ENCODE measurements around the gene ETV3.

ETV3 gene

GRCh38 chr1:157153746-157154145 lies 15.6 kb upstream of the ETV3 start:
- DNase-seq (ENCODE audit: low read depth) = no peak
- TF ChIP-seq, protein P1, sequence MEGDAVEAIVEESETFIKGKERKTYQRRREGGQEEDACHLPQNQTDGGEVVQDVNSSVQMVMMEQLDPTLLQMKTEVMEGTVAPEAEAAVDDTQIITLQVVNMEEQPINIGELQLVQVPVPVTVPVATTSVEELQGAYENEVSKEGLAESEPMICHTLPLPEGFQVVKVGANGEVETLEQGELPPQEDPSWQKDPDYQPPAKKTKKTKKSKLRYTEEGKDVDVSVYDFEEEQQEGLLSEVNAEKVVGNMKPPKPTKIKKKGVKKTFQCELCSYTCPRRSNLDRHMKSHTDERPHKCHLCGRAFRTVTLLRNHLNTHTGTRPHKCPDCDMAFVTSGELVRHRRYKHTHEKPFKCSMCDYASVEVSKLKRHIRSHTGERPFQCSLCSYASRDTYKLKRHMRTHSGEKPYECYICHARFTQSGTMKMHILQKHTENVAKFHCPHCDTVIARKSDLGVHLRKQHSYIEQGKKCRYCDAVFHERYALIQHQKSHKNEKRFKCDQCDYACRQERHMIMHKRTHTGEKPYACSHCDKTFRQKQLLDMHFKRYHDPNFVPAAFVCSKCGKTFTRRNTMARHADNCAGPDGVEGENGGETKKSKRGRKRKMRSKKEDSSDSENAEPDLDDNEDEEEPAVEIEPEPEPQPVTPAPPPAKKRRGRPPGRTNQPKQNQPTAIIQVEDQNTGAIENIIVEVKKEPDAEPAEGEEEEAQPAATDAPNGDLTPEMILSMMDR (IDR thresholded peaks at IDR 0.05; ENCODE audit: low read depth, low read length, missing control alignments) = no peak

GRCh38 chr1:157152510-157152909 lies 14.3 kb upstream of the ETV3 start:
- H3K4me3 ChIP-seq (ENCODE audit: low read depth, low read length) = no peak overlapping the region
- TF ChIP-seq, protein P1 (IDR thresholded peaks at IDR 0.05; ENCODE audit: low read depth, low read length, missing control alignments) = no peak
- DNase-seq (ENCODE audit: low read depth) = no peak

More at GRCh38 chr1:157153746-157154145, 15.6 kb upstream of the ETV3 start:
- H3K4me3 ChIP-seq (ENCODE audit: low read depth, low read length) = no peak overlapping the region

DNA sequence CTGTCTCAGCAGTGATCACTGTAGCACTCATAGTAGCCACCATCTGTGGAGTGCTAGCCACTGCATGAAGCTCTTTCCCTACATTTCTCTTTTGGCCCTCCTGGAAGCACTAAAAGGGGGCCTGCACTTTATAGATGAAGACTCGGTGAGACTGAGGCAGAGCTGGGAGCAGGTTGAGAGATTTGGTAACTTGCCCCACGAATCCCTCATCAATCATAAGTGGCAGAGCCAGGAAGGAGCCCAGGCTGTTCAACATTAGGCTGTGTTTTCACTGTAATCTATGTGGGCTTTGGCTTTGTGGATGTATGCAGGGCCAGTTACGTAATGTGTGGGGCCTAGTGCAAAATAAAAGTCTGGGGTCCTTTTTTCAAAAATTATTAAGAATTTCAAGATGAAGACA lies 13.3 kb upstream of the ETV3 start:
- no peak overlapping the region for H3K4me3 ChIP-seq (ENCODE audit: low read depth, low read length)
- DNase-seq (ENCODE audit: low read depth) = no peak
- TF ChIP-seq, protein P1 (IDR thresholded peaks at IDR 0.05; ENCODE audit: low read depth, low read length, missing control alignments) = no peak

GRCh38 chr1:157151073-157151472 lies 12.9 kb upstream of the ETV3 start:
- TF ChIP-seq, protein P1 (IDR thresholded peaks at IDR 0.05; ENCODE audit: low read depth, low read length, missing control alignments) = no peak
- no peak for DNase-seq (ENCODE audit: low read depth)
- no peak overlapping the region for H3K4me3 ChIP-seq (ENCODE audit: low read depth, low read length)

DNA sequence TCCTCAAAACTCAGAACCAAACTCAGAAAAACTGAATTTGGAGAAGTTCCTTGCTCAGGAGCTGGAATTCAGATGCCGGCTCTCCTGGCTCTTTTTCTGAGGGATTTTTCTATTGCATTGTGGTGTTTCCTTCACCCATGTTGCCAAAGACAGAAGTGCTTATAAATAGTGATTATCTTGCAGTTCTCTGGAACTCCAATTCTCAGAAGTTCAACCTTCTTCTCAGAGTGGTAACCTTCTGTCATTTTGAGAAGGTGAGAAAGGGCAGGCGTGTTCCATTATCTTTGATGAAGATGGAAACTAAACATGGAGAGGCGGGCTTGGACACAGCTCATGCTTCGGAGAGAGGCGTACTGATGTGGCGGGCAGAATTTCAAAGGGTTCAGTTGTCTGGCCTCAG lies 12.4 kb upstream of the ETV3 start:
- no peak overlapping the region for H3K4me3 ChIP-seq (ENCODE audit: low read depth, low read length)
- TF ChIP-seq, protein P1 (IDR thresholded peaks at IDR 0.05; ENCODE audit: low read depth, low read length, missing control alignments) = no peak
- no peak for DNase-seq (ENCODE audit: low read depth)

DNA sequence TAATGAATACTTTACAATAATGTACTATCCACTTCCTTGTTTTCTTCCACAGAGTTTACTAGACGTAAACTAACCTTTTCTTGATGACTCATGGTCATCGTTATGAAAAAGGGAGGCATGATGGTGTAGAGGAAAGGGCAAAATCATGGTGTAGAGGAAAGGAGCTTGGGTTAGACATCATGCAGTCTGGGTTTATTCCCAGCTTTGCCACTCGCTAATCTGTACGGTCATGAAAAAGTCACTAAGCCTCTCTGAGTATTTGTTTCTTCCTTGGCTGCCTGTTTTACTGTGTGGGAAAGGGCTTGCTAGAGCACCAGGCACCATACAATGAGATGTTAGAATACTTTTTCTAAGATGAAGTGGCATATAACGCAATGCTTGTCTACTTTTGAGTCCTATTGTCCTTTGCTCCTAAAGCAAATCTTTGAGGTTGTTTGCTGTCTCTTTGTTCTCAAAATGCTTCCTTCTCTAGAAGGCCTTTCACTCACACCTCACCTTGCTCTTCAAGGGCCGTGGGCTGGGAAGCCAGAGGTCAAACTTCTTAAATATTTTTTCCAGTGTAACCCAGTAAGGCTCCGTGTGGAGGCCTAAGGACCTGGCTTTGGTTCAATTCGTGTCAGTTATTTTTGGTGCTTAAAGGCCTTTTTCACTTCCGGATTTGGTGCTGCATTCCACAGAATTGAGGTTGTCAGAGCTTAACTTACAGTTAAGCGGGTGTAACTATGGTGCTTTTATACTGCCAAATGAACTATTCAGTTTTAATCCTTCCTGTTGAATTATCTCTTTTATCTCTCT lies 9.9 kb upstream of the ETV3 start:
- H3K4me3 ChIP-seq (ENCODE audit: low read depth, low read length) = no peak overlapping the region
- TF ChIP-seq, protein P1 (IDR thresholded peaks at IDR 0.05; ENCODE audit: low read depth, low read length, missing control alignments) = no peak
- DNase-seq (ENCODE audit: low read depth) = no peak

- no peak for DNase-seq (ENCODE audit: low read depth)
- TF ChIP-seq, protein P1 (IDR thresholded peaks at IDR 0.05; ENCODE audit: low read depth, low read length, missing control alignments) = no peak
- H3K4me3 ChIP-seq (ENCODE audit: low read depth, low read length) = no peak overlapping the region
Observed at GRCh38 chr1:157147037-157147436, 8.8 kb upstream of the ETV3 start.

Measured in GM12864 (cell line).